H1 (cell line): ENCODE results near the gene IDUA. TPM values are rescaled to one million over a fixed set of nuclear protein-coding genes. Genes with fewer than 3 reads are reported as not detected.

Experiments
- CTCF ChIA-PET: fragments of 300-600 bp; sonication (Branson Sonifier 250); formaldehyde crosslinking; loops from one replicate; lab custom pipeline; 2021; ENCODE audit not compliant: partially characterized antibody; lab: Charles Lee
- POLR2A ChIA-PET: fragments of 300-600 bp; sonication (Branson Sonifier 250); formaldehyde crosslinking; loops from one replicate; lab custom pipeline; 2021; ENCODE audit warnings: inconsistent platforms; ENCODE audit not compliant: partially characterized antibody; lab: Charles Lee
- DNase-seq, 2 experiments: peaks; one replicate each; pipeline versions ENCODE4 v3.0.0 to v3.0.0-alpha.2; 2010 to 2022; ENCODE audit warnings: low spot score in 2 of 2, low read depth in 1 of 2, mixed read lengths in 1 of 2
- FAIRE-seq: peaks from 2 replicates; lab custom pipeline; 2011; peaks lifted over from hg19 to GRCh38; lab: Jason Lieb, UNC
- H2AFZ ChIP-seq: 2 replicates; pipeline ENCODE4 v1.8.1; 2012; ENCODE audit warnings: low read length, inconsistent platforms
- H2AK5ac ChIP-seq: 2 replicates; pipeline ENCODE4 v1.6.1; 2013; ENCODE audit warnings: low read depth, low read length
- H2BK120ac ChIP-seq: replicated peaks from 2 replicates; pipeline ENCODE3; 2013; ENCODE audit warnings: low read depth, low read length, inconsistent platforms
- H2BK12ac ChIP-seq: 2 replicates; pipeline ENCODE4 v1.6.1; 2013; ENCODE audit warnings: low read depth, low read length
- H2BK15ac ChIP-seq: 2 replicates; pipeline ENCODE4 v1.6.1; 2013; ENCODE audit warnings: low read length
- H2BK20ac ChIP-seq: 2 replicates; pipeline ENCODE4 v1.6.1; 2013; ENCODE audit warnings: low read length
- H2BK5ac ChIP-seq: 2 replicates; pipeline ENCODE4 v1.6.1; 2013; ENCODE audit warnings: low read depth, low read length
- H3K14ac ChIP-seq: 2 replicates; pipeline ENCODE4 v1.6.1; 2013; ENCODE audit warnings: inconsistent platforms; ENCODE audit not compliant: insufficient read length
- H3K18ac ChIP-seq: 2 replicates; pipeline ENCODE4 v1.6.1; 2013; ENCODE audit warnings: low read length; ENCODE audit errors: extremely low read depth
- H3K23ac ChIP-seq: 2 replicates; pipeline ENCODE4 v1.6.1; 2013; ENCODE audit warnings: inconsistent platforms; ENCODE audit not compliant: insufficient read length
- H3K23me2 ChIP-seq: 2 replicates; pipeline ENCODE4 v1.6.1; 2013; ENCODE audit warnings: low read depth, low read length
- H3K27ac ChIP-seq: 2 replicates; pipeline ENCODE4 v1.6.1; 2011; ENCODE audit warnings: low read depth, low read length, inconsistent platforms
- H3K27me3 ChIP-seq, 4 experiments: replicated peaks in 1 of 4; 1 replicate in 1 of 4; 2 replicates in 3 of 4; pipeline versions ENCODE4 v1.6.1 to v1.8.1; 2011 to 2013; ENCODE audit warnings: low read length in 3 of 4, mild to moderate bottlenecking in 3 of 4, inconsistent platforms in 2 of 4, mixed read lengths in 2 of 4, moderate library complexity in 1 of 4; ENCODE audit not compliant: control insufficient read depth in 3 of 4, insufficient read depth in 3 of 4; ENCODE audit errors: extremely low read depth in 1 of 4
- H3K36me3 ChIP-seq, 4 experiments: 2 replicates each; pipeline versions ENCODE4 v1.6.1 to v1.8.1; 2011 to 2013; ENCODE audit warnings: mild to moderate bottlenecking in 4 of 4, low read length in 3 of 4, moderate library complexity in 2 of 4, control low read depth in 1 of 4, inconsistent platforms in 1 of 4; ENCODE audit not compliant: insufficient read depth in 4 of 4, control insufficient read depth in 2 of 4
- H3K4ac ChIP-seq: replicated peaks from 2 replicates; pipeline ENCODE3; 2013; ENCODE audit warnings: low read length, low read depth, mixed read lengths, inconsistent platforms; ENCODE audit not compliant: insufficient read length
- H3K4me1 ChIP-seq, 4 experiments: replicated peaks in 1 of 4; 1 replicate in 1 of 4; 2 replicates in 3 of 4; pipeline versions ENCODE4 v1.6.1 to v1.8.1; 2011 to 2013; ENCODE audit warnings: low read length in 3 of 4, inconsistent platforms in 2 of 4, mixed read lengths in 1 of 4; ENCODE audit not compliant: insufficient read depth in 4 of 4, control insufficient read depth in 3 of 4
- H3K4me2 ChIP-seq, 2 experiments: 2 replicates each; pipeline versions ENCODE4 v1.6.1 to v1.8.1; 2011 to 2013; ENCODE audit warnings: low read depth in 2 of 2, low read length in 2 of 2, control low read depth in 1 of 2, inconsistent platforms in 1 of 2, mild to moderate bottlenecking in 1 of 2; ENCODE audit not compliant: insufficient read depth in 1 of 2
- H3K4me3 ChIP-seq, 4 experiments: fragments of 200-600, 300-600 bp in 1 of 4; sonication (generic), shearing (Covaris generic), sonication (Bioruptor Twin) in 1 of 4; 2 replicates each; pipeline versions ENCODE4 v1.5.1 to v1.8.1; 2011 to 2016; ENCODE audit warnings: low read length in 4 of 4, low read depth in 3 of 4, control low read depth in 2 of 4, inconsistent platforms in 2 of 4, mild to moderate bottlenecking in 2 of 4, mixed read lengths in 1 of 4, moderate library complexity in 1 of 4; ENCODE audit not compliant: insufficient read depth in 2 of 4; ENCODE audit errors: extremely low read depth in 1 of 4
- H3K56ac ChIP-seq: replicated peaks from 2 replicates; pipeline ENCODE3; 2013; ENCODE audit warnings: low read depth, mild to moderate bottlenecking, mixed read lengths, low read length, inconsistent platforms; ENCODE audit not compliant: insufficient read length
- H3K79me1 ChIP-seq: 2 replicates; pipeline ENCODE4 v1.6.1; 2013; ENCODE audit warnings: low read depth, low read length, control low read depth
- H3K79me2 ChIP-seq, 2 experiments: 2 replicates each; pipeline versions ENCODE4 v1.6.1 to v1.8.1; 2012 to 2013; ENCODE audit warnings: low read length in 2 of 2, mild to moderate bottlenecking in 2 of 2, inconsistent platforms in 1 of 2; ENCODE audit not compliant: insufficient read depth in 2 of 2, control insufficient read depth in 1 of 2
- H3K9ac ChIP-seq, 4 experiments: replicated peaks in 1 of 4; 1 replicate in 1 of 4; 2 replicates in 3 of 4; pipeline versions ENCODE4 v1.6.1 to v1.8.1; 2011 to 2013; ENCODE audit warnings: low read depth in 3 of 4, low read length in 3 of 4, control low read depth in 2 of 4, mild to moderate bottlenecking in 2 of 4, moderate library complexity in 2 of 4, inconsistent platforms in 1 of 4; ENCODE audit errors: extremely low read depth in 1 of 4
- H3K9me3 ChIP-seq, 2 experiments: 2 replicates each; pipeline versions ENCODE4 v1.6.1 to v1.8.1; 2012 to 2013; ENCODE audit warnings: mild to moderate bottlenecking in 2 of 2, moderate library complexity in 2 of 2, control low read depth in 1 of 2, inconsistent platforms in 1 of 2, low read depth in 1 of 2, low read length in 1 of 2, mixed read lengths in 1 of 2; ENCODE audit not compliant: insufficient read depth in 2 of 2
- H4K20me1 ChIP-seq, 2 experiments: replicated peaks in 1 of 2; 2 replicates each; pipeline versions ENCODE3 to v1.8.1; 2011 to 2013; ENCODE audit warnings: inconsistent platforms in 2 of 2, low read length in 2 of 2, mild to moderate bottlenecking in 1 of 2; ENCODE audit not compliant: insufficient read depth in 2 of 2, control insufficient read depth in 1 of 2
- H4K5ac ChIP-seq: 2 replicates; pipeline ENCODE4 v1.6.1; 2013; ENCODE audit warnings: low read length, low read depth, mixed read lengths, inconsistent platforms; ENCODE audit not compliant: insufficient read length
- H4K8ac ChIP-seq: 2 replicates; pipeline ENCODE4 v1.8.0; 2013; ENCODE audit warnings: mild to moderate bottlenecking, moderate library complexity, low read length, inconsistent platforms; ENCODE audit not compliant: insufficient read depth; ENCODE audit errors: extremely low read depth
- H4K91ac ChIP-seq: replicated peaks from 2 replicates; pipeline ENCODE3; 2013; ENCODE audit warnings: low read length, mixed read lengths, inconsistent platforms; ENCODE audit not compliant: insufficient read length
- ASH2L ChIP-seq: fragments of 200-600, 300-600 bp; sonication (generic); IDR thresholded peaks from one replicate; pipeline ENCODE4 v1.7.1; 2017; ENCODE audit warnings: low read length
- BRCA1 ChIP-seq: IDR thresholded peaks from 2 replicates; pipeline ENCODE4 v1.6.1; 2012; ENCODE audit warnings: low read depth, low read length, improper control_type of control experiment
- EGR1 ChIP-seq: IDR thresholded peaks from 2 replicates; pipeline ENCODE4 v1.6.1; 2011; ENCODE audit warnings: low read depth, low read length, borderline replicate concordance
- NRF1 ChIP-seq: IDR thresholded peaks from 2 replicates; pipeline ENCODE4 v1.6.1; 2011; ENCODE audit warnings: mild to moderate bottlenecking, low read depth, low read length, improper control_type of control experiment
- RNF2 ChIP-seq: fragments of 200-900, 300-1000 bp; sonication (generic); IDR thresholded peaks from 2 replicates; pipeline ENCODE4 v1.7.1; 2016; ENCODE audit warnings: borderline replicate concordance, low read depth, mild to moderate bottlenecking, antibody characterized with exemption, low read length; ENCODE audit not compliant: poor library complexity, severe bottlenecking; ENCODE audit errors: missing control alignments
- SIN3A ChIP-seq, 2 experiments: IDR thresholded peaks in 1 of 2; conservative IDR thresholded peaks in 1 of 2; 2 replicates each; pipeline ENCODE4 v1.6.1; 2011 to 2012; ENCODE audit warnings: low read length in 2 of 2, improper control_type of control experiment in 1 of 2, low read depth in 1 of 2, mild to moderate bottlenecking in 1 of 2
- SP2 ChIP-seq: IDR thresholded peaks from 2 replicates; pipeline ENCODE4 v1.6.1; 2012; ENCODE audit warnings: mild to moderate bottlenecking, low read length, inconsistent platforms
- SRF ChIP-seq: IDR thresholded peaks from 2 replicates; pipeline ENCODE4 v1.6.1; 2011; ENCODE audit warnings: mild to moderate bottlenecking, low read depth, low read length, moderate library complexity
- TAF7 ChIP-seq: optimal IDR thresholded peaks from 2 replicates; pipeline ENCODE3; 2011; ENCODE audit warnings: low read depth, mild to moderate bottlenecking, inconsistent platforms, low read length, moderate library complexity, borderline replicate concordance
- WGBS, 2 experiments: shearing (Covaris generic) in 1 of 2; methylation state at CpG; one replicate each; pipeline versions ENCODE4 v1.1.6 to v1.1.7; 2013 to 2015; ENCODE audit warnings: low lambda C conversion rate in 2 of 2, mixed read lengths in 2 of 2, inconsistent platforms in 1 of 2, low coverage in 1 of 2, missing lambda C conversion rate in 1 of 2; ENCODE audit not compliant: insufficient replicate concordance in 2 of 2, insufficient coverage in 1 of 2, insufficient read length in 1 of 2; ENCODE audit errors: extremely low coverage in 1 of 2, missing lambda C conversion rate in 1 of 2; 5-methylcytosine and 5-hydroxymethylcytosine counted together
- polyA plus RNA-seq, 7 experiments: library from polyadenylated mRNA; depleted of rRNA in 3 of 7; stranded (reverse) in 5 of 7; unstranded in 2 of 7; fragments of >200 nt in 5 of 7; fragments of 200-250 nt in 2 of 7; gene quantifications; 1 replicate in 5 of 7; 2 replicates in 1 of 7; 4 replicates in 1 of 7; pipeline versions ENCODE4 v1.2.1 to v1.2.3, GENCODE V29; 2011 to 2013; ENCODE audit warnings: missing spikeins in 2 of 7, mixed read lengths in 2 of 7
- total RNA-seq: library from RNA; stranded (reverse); fragmentation: NEBNext Ultra II Directional; extraction: Animal tissue kit (Norgen Biotek cat#: 25700); gene quantifications from 2 replicates; pipeline ENCODE4 v1.2.1, GENCODE V29; 2021

The IDUA gene
- total and polyA plus RNA-seq, 2 of the 8 experiments (the other 6 are each of a cell fraction or from before 2014, with no cell fraction given) = 2.8 to 4.8 TPM

- 85% methylated on average over 15 of the region's 15 CpGs; no CpG with 5 or more reads in 1 of the 2 experiments for WGBS, 2 experiments
- TF ChIP-seq SP2 = no peak
- TF ChIP-seq RNF2 = no peak
- TF ChIP-seq NRF1 = no peak
- no peak for TF ChIP-seq SIN3A (conservative IDR thresholded peaks at IDR 0.05 in 1 of 2, IDR thresholded peaks at IDR 0.05 in 1 of 2; ENCODE audit: low read depth in 1 of 2, low read length in 2 of 2)
- no peak for TF ChIP-seq TAF7
- TF ChIP-seq SRF = no peak
- TF ChIP-seq ASH2L = no peak
- TF ChIP-seq BRCA1 = no peak
- no peak for TF ChIP-seq EGR1
- Histone ChIP-seq H3K79me1 (no peaks in the 10 kb centered on the region), H3K18ac (no peak overlapping the region), H3K56ac (no peak overlapping the region), H3K9me3 (no peaks in the 10 kb centered on the region), H3K4ac (no peak overlapping the region), H3K23me2 (no peaks in the 10 kb centered on the region), H2BK15ac (no peak overlapping the region), H3K4me3 (no peak overlapping the region), H3K4me1 (peaks cover 0 to 7% (median 4%) of the 10 kb centered on the region in 4 experiments; a peak in 2 of 7 replicates), H4K8ac (no peak overlapping the region; the same call in 1 of the 2 replicates), H3K9ac (no peak overlapping the region), H4K91ac (no peak overlapping the region), H3K27ac (no peak overlapping the region), H2BK12ac (no peak overlapping the region), H3K79me2 (no peaks in the 10 kb centered on the region), H2AFZ (no peak overlapping the region), H2BK20ac (no peak overlapping the region), H4K20me1 (peaks cover 0 to 2% of the 10 kb centered on the region in 2 experiments), H3K23ac (no peak overlapping the region), H3K27me3 (peaks cover 0 to 28% (median 19%) of the 10 kb centered on the region in 4 experiments; a peak in 6 of 7 replicates), H2BK5ac (no peak overlapping the region), H3K4me2 (no peak overlapping the region), H2BK120ac (no peak overlapping the region), H2AK5ac (no peak overlapping the region), H3K14ac (no peak overlapping the region), H4K5ac (no peak overlapping the region), H3K36me3 (no peaks in the 10 kb centered on the region)
- FAIRE-seq = no peak
- CTCF ChIA-PET = interaction anchor here (1.0 to 1.5 kb wide), 3 partner anchors 12 to 114 kb away, joined by 3 read pairs; no protein-coding TSS in a partner anchor
- no peak for DNase-seq
- POLR2A ChIA-PET = interaction anchor here (0.8 kb wide), 1 partner anchor 120 kb away, joined by 4 read pairs; the partner anchor contains the start of genes GAK and TMEM175
These were observed 65.4 kb downstream of the IDUA start for GRCh38 chr4:1052231-1052671.
